ENCODE data around the gene LCLAT1.
A peak's percentile ranks its signal among the peaks of the same experiment; 100 is the strongest.

The LCLAT1 gene

GRCh38 chr2:30447149-30448045 is at the start of gene LCLAT1:
LCLAT1 (plus strand) TSS chr2:30447246; CDS start chr2:30525591, 78,345 bp downstream.
- DNase-seq: peak; percentile 77

- DNase-seq: no peak
These were observed 48.8 kb upstream of the LCLAT1 start for GRCh38 chr2:30398084-30398873.

- DNase-seq: no peak
These were observed 46.7 kb upstream of the LCLAT1 start for GRCh38 chr2:30400151-30400954.

- no peak for DNase-seq
These were observed 44.4 kb upstream of the LCLAT1 start for GRCh38 chr2:30402441-30403182.

- no peak for DNase-seq
These were observed 43.3 kb upstream of the LCLAT1 start for GRCh38 chr2:30403592-30404312.

GRCh38 chr2:30404319-30405259 is 42.5 kb upstream of the LCLAT1 start:
- no peak for DNase-seq

- DNase-seq: no peak
These were observed 41.8 kb upstream of the LCLAT1 start for GRCh38 chr2:30405260-30405605.

- no peak for DNase-seq
These were observed 40.2 kb upstream of the LCLAT1 start for GRCh38 chr2:30406853-30407252.

- DNase-seq: no peak
These were observed 38.1 kb upstream of the LCLAT1 start for GRCh38 chr2:30408961-30409387.

- no peak for DNase-seq
These were observed 36.8 kb upstream of the LCLAT1 start for GRCh38 chr2:30410217-30410616.

GRCh38 chr2:30412047-30412683 is 34.9 kb upstream of the LCLAT1 start:
- no peak for DNase-seq

- DNase-seq: no peak
These were observed 34.1 kb upstream of the LCLAT1 start for GRCh38 chr2:30412684-30413570.

- no peak for DNase-seq
These were observed 32.1 kb upstream of the LCLAT1 start for GRCh38 chr2:30414961-30415360.

- no peak for DNase-seq
These were observed 29.8 kb upstream of the LCLAT1 start for GRCh38 chr2:30417253-30417652.

GRCh38 chr2:30421026-30421603 is 25.9 kb upstream of the LCLAT1 start:
- DNase-seq: no peak

GRCh38 chr2:30421604-30422443 is 25.2 kb upstream of the LCLAT1 start:
- no peak for DNase-seq

- DNase-seq: peak; percentile 63
These were observed 24.5 kb upstream of the LCLAT1 start for GRCh38 chr2:30422444-30423040.

All from activated CD4-positive, alpha-beta T cell treated with anti-CD3 and anti-CD28 coated beads for 1 hour (primary cell).